ENCODE results near the gene RPSA.
"Not testable (repeated sequence)": the region's sequence is repeated elsewhere in the genome, so short reads cannot be mapped to it uniquely, and the experiment has no call there.

Gene RPSA

DNA sequence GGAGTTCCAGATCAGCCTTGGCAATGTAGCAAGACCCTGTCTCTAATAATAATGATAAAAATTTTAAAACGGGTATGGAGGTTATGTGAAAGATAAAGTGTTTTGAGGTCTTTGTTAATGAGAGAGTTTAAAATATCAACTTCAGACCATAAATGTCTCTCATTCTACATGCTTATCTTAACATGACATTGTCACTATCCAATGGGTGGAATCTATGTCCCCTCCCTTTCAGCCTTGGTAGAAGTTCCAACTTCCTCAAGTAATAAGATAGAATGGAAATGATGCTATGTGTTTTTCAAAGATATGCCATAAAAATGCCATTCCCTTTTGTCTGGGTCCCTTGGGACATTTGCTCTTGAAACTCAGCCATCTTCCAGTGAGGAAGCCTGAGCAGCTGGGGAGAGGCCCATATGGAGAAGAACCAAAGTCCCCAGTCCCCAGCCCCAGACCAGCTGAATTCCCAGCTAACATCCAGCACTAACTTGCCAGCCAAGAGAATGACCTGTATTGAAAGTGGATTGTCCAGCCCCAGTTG, 17.0 kb downstream of the RPSA start:
- DNase-seq = no peak

DNA sequence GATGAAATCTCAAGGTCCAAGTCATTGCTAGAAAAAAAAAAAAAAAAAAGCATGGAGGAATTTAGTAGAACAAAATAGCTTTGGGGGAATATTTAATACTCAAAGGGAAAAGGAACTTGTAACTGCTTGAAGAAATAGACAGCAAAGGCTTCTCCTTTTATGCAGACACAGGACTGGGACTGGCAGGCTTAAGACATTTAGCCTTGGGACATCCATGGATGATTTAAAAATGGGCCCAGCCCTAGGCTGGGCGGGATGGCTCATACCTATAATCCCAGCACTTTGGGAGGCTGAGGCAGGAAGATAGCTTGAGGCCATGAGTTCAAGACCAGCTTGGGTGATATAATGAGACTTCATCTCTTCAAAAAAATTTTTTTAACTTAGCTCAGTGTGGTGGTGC, 19.8 kb downstream of the RPSA start:
- no peak for DNase-seq

DNA sequence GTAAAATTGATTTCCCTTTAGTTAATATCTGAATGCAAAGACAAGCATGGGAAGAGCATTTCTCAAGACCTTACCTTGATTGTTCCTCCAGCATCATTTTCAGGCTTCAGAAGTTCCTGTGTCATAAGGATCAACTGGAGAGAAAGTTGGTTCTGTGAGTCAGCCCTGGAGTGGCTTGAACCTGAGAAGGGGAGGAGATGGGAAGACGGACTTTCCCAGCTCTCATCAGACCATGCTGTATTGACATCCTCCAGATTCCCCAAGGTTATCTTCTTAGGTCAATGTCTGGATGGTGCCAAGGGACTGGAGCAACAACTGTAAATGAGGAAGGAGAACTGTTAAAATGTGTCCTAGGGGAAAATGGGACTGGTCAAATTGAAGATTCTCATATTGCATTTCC, 21.0 kb downstream of the RPSA start:
- DNase-seq = no peak

DNA sequence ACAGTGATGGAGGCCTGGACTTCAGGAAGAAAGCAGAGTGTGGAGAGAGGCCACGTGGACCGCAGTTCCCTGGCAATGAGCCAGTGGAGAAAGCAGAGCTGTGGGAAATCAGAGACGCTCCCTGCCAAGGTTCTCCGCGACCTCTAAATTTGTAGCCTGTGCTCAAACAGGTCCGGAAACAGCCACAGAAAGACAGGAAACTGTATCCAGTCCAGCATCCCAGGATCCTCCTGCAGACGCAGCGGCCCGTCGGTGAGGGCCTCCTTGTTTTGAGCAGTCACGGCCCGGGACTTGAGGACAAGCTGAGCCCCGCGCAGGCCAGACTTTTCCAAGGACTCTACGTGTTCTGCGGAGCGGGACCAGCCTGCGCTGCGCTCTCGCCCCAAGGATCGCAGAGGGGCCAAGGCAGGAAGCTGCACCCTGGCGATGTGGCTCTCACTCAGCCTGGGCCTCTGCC, 22.3 kb downstream of the RPSA start:
- DNase-seq = no peak

DNA sequence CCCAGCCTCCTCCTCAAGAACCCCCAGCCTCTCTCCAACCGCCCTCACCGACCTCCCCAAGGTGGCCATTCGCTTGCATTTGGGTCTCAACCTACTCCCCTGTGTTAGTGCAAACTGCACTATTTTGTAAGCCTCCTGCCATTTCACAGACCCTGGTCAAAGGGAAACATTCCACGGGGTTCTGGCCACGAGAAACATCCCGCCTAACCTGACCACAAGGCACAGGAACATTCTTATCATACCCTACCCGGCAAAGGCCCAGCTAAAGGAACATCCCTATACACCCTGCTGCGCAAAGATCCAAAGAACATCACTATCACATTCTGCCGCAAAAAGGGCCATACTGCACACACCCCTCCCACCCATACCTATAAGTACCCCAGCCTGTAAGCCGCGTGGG, 22.9 kb downstream of the RPSA start:
- DNase-seq = no peak

DNA sequence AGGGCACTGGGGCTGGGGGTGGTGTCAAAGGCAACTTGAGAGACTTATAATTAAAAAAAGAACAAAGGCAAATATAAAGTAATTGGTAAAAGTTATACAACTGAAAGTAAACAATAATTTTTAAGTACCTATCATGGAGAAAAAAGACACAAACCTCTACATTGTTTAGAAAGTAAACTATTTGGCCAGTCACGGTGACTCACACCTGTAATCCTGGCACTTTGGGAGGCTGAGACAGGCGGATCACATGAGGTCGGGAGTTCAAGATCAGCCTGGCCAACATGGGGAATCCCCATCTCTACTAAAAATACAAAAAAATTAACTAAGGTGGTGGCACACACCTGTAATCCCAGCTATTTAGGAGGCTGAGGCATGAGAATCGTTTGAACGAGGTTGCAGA, 25.8 kb downstream of the RPSA start:
- DNase-seq = no peak

DNA sequence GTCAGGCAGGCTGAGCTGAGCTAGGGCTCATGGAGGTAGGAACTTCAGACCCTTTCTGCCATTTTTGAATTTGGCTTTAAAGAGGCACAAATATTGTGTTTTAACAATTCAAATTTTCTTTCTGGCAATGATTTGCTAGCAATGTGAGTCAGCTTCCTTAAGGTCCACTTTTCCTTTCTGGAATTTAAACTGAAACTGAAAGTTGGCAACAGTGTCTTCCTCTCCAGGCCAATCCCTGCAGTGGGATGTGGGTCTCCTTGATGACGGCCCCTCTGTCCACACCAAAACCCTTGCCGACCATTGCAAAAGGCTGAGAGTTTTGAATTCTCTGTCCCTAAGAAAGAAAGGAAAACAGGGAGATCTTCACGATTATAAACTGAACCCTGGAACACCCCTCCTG, 27.1 kb downstream of the RPSA start:
- DNase-seq = no peak

DNA sequence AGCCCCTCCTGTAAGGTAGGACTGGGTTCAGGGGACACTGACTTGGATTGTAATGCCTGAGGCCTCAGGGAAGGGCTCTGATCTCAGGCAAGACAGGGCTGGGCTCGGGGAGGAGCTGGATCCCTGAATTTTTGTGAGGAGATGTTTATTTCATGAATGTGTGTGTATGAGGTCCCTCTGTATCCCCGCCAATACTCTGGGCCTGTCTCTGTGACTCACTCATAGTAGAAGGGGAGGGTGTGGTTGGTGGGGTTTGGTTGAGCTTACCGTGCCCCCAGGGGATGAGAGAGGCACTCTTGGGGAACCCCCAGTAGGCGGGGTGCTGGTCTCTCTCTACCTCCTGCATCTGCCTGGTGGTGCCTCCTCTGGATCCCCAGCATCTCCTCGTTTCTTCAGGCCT, 28.1 kb downstream of the RPSA start:
- DNase-seq = no peak

DNA sequence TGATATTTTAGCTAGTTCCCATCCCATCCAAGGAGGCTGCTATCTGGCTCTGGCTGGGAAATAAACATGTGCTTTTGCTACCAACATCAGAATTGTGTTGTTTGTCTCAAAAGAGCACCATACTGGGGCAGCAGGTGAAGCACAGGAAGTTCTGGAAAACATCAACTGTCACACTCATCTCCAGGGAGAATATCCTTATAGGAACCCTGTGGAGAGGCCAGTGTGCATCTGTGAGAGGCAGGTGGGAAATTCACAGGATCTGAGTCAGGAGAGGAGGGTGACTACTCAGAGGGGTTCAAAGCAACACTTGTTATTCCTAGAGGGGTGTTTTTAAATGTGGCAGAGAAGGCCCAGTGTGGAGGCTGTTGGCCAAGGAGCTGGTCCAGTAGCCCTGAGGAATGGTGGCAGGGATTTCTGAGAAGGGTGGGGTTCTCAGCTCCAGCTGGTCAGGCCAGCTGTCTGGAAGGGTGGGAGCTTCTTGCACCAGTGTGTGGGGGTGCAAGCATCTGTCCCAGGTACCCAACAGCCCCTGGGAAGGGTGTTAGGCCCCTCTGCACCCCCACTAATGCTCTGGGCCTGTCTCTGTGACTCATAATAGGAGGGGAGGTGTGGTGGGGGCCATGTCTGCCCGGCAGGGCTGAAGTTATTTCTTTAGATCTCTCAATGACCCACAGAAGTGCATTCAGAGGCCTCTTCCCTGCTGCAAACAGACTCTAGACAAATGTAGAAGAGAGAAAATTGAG, 28.7 kb downstream of the RPSA start:
- no peak for DNase-seq

DNA sequence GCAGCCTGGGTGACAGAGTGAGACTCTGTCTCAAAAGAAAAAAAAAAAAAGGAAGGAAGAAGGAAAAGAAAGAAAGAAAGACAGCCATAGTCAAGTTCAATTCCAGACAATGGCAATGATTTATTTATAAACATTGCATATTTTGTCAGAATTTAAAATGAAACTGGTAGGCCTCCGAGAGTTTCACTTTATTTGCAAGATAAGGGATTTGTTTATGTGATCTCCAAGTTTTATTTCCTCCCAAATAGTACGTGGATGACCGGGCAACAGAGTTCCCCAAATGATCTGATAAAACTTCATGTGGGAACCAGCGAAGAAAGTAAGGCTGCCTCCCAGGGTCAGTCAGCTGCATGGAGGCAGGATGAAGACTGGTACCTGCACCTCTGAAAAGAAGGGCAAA, 32.4 kb downstream of the RPSA start:
- no peak for DNase-seq

DNA sequence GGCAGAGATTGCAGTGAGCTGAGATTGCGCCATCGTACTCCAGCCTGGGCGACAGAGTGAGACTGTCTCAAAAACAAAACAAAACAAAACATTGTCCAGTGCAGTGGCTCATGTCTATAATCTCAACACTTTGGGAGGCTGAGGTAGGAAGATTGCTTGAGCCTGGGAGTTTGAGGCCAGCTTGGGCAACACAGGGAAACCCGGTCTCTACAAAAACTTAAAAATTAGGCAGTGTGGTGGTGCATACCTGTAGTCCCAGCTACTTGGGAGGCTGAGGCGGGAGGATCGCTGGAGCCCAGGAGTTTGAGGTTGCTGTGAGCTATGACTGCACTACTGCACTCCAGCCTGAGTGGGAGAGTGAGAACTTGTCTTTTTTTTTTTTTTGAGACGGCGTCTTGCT, 33.8 kb downstream of the RPSA start:
- no peak for DNase-seq

DNA sequence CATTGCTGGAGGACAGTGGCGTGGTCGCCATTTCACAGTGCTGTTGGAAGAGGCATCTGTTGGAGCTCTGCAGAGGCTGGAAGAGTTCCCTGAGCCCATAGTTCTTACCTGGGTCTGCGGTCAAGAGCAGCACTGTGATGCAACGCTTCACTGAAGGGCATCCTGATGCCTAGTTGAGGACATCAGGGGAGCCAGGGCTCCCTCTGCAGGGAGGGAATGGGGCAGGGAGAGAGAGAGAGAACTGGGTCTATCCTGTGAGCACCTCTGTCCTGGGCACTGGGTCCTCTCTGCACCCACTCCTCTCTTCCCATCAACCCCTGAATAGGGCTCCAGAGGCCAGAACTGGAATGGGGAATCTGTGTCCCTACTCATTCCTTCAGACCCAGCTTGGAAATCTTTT, 37.0 kb downstream of the RPSA start:
- no peak for DNase-seq

DNA sequence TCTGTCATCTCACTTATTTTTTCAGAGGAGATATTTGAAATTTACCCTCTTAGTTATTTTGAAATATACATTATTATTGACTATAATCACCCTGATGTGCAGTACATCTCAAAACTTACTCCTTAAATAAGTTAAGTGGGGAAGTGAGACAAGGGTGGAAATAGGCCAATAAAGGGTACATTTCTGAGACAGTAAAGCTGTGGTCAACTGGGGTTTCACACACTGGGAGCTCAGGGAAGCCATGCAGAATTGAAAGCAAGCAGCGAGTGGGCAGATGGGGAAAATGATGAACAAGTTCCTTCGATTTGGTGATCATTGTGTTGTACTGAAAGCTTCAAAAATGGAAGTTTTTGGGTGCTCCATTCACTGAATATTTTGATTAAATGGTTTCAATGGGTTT, 39.4 kb downstream of the RPSA start:
- no peak for DNase-seq

DNA sequence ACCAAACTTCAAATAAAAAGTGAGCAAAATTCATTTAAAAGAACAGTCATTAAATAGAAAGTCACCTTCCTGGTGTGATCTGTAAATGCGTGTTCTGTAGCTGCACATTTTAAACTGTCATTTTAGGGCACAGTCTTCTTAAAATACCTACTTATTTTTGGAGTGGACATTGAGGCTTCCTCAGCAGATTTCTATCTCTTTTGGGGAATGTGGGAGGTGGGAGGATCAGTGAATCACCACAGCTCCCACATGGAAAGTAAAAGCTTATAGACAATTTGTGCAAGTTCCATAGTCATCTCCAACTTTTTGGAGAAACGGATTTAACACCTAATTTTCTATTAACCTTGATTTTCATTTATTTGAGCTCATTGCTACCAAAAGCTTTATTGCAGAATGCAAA, 39.9 kb downstream of the RPSA start:
- DNase-seq = no peak

DNA sequence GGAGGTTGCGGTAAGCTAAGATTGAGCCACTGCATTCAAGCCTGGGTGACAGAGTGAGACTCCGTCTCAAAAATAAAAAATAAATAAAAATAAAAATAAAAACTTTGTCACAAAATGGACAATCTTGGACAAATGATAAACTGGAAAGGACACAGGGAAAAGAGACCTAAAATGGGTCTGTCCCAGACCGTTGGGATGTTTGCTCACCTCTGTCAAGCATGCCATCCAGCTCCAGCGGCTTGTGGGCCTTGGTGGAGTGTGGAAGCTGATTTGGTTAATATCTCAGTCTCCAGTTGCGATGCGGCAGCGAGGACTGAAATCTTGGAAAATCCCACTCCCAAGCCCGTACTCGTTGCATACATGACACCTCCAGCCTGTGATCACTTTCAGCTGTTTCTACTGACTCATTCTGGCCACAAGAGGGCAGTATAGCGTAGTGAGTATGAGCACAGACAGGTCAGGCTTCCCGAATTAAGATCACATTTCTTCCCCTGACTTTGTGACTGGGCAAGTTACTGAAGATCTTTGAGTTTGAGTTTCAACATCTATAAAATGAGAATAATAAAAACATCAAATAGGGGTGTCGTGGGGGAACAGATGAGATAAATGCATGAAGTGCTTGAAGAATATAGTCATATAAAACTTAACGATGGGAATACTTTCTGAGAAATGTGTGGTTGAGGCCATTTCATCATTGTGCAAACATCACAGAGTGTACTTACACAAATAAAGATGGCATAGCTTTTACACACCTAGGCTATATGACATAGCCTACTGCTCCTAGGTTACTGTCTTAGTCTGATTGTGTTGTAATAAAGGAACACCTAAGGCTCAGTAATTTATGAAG, 41.3 kb downstream of the RPSA start:
- DNase-seq = peak; percentile 44 to 71

DNA sequence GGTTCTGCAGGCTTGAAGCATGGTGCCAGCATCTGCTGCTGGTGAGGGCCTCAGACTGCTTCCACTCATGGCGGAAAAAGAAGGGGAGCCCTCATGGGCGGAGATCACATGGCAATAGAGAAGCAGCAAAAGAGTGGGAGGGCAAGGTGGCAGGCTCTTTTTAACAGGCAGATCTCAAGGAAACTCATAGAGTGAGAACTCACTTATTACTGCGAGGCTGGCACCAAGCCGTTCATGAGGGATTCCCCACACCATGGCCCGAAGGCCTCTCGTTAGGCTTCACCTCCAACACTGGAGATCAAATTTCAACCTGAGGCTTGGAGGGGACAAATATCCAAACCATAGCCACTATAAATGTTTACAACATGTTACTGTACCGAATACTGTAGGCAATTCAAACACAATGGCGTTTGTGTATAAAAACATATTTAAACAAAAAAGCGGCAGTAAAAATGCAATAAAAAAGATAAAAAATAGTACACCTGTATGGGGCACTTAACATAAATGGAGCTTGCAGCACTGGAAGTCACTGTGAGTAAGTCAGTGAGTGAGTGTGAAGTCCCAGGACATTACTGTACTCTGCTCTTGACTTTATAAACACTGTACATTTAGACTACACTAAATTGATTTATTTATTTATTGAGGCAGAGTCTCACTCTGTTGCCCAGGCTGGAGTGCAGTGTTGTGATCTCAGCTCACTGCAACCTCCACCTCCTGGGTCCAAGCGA, 42.1 kb downstream of the RPSA start:
- DNase-seq = no peak

DNA sequence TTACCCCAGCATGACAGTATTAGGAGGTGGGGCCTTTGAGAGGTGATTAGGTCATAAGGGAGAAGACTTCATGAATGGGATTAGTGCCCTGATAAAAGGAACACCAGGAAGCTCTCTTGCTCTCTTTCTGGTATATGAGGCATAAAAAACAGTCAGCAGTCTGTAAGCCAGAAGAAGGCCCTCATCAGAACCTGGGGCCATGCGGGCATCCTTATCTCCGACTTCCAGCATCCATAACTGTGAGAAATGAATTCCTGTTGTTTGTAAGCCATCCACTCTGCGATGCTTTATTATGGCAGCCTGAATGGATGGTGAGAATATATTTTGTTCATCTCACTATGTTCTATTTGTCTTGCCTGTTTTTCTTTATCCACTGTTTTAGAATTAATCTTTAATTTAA, 43.3 kb downstream of the RPSA start:
- no peak for DNase-seq

DNA sequence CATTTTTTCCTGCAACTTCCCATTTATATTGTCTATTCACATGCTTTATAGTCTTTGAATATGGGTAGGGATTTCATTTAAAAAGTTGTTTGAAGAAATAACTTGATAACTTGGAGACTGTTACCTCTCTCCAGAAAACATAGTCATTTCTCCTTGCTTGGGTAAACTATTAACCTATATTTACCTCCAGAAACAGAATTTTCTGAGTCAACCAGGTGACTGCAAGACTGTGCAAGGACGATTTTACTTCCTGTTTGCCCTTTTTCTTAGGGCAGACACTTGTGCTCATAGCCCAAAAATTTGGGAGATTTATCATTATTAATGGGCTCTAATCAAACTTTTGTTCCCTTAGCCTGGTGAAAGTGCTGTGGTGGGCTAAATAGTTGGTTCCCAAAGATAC, 46.6 kb downstream of the RPSA start:
- DNase-seq = no peak

DNA sequence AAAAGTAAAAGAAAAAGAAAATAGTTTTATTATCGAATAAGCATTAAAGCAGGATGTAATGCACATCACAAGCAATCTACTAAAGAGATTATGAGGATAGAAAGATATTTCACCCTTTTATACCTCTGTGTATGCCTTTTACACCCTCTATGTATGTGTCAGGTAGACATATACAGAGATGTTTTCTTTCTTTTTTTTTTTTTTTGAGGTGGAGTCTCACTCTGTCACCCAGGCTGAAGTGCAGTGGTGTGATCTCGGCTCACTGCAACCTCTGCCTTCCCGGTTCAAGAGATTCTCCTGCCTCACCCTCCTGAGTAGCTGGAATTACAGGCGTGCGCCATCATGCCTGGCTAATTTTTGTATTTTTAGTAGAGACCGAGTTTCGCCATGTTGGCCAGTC, 47.4 kb downstream of the RPSA start:
- DNase-seq = not testable (repeated sequence)

DNA sequence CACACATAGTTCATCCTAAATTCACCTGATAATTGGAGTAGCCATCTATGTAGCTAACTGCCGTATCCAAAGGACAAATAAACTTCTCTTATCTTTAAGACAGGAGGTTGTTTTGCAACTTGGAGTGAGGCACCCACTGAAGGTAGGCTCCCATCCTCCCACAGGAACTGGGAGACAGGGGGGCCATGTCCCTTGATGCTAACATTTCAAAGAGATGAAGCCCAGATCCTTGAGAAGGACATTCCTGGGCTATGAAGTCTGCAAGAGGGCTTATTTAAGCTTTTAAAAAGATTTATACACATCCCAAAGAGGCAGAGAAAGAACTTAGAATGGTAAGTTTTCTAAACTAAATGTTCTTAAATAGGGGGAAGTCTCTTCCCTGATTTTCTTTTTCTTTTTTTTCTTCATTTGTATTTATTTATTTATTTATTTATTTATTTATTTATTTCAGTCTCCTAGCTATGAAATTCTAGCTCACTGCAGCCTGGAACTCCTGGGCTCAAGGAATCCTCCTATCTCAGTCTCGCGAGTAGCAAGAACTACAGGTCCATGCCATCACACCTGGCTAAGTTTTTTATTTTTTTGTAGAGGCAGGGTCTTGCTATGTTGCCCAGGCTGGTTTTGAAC, 48.2 kb downstream of the RPSA start:
- no peak for DNase-seq

DNA sequence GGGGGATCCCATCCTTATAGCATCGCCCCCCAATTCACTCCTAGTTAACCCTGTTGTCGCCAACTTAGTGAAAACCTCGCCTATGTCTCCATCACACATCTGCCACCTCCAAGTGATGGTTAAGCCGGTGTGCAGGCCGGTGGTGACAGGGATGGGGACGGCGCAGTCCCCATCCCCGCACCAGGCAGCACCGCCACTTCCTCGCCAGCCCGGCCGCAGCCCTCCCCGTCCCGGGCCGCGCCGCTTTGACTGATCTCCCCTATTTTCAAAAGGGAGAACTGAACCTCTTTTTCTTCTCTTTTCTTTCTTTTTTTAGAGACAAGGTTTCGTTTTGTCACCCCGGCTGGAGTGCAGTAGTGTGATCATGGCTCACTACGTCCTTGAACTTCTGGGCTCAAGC, 49.6 kb downstream of the RPSA start:
- DNase-seq = no peak

DNA sequence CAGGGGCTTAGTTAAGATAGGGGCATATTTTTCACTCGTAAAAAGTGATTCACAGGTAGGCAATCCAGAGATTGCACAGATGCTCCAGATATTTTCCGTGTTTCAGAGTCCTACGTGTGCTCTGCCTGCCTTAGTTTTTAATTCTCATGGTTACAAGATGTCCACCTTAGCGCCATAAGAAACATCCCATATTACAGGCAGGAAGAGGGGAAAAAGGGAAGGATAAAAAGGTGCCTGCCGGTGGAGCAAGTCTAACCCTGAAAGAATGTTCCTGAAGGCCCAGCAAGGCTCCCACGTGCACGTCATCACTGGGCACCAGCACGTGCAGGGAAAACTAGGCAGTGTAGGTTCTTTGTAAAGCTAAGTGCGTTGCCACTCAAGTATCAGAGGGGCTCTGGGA, 50.8 kb downstream of the RPSA start:
- DNase-seq = no peak

DNA sequence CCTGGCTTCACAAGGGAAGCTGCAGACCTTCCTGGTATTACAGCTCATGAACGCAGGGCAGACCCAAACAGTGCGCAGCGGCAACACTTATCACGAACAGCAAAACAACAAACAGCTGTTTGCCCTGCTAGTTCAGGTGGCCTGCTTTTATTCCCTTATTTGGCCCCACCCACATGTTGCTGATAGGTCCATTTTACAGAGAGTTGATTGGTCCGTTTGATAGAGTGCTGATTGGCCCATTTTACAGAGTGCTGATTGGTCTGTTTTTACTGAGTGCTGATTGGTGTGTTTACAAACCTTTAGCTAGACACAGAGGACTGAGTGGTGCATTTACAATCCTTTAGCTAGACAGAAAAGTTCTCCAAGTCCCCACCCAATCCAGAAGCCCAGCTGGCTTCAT, 52.1 kb downstream of the RPSA start:
- DNase-seq = not testable (repeated sequence)

All from CD4-positive, alpha-beta T cell treated with Interleukin-1 beta for 1 hour (primary cell).